Limb (tissue), 2 donors: Measurements from ENCODE around the gene ARHGAP25.
"Not testable (repeated sequence)": the region's sequence is repeated elsewhere in the genome, so short reads cannot be mapped to it uniquely, and the experiment has no call there.

Experiments used
- DNase-seq, 2 donors: peaks; one replicate each; pipeline ENCODE4 v3.0.0-alpha.2; 2016; ENCODE audit errors: extremely low spot score in 2 of 2

The ARHGAP25 gene

DNA sequence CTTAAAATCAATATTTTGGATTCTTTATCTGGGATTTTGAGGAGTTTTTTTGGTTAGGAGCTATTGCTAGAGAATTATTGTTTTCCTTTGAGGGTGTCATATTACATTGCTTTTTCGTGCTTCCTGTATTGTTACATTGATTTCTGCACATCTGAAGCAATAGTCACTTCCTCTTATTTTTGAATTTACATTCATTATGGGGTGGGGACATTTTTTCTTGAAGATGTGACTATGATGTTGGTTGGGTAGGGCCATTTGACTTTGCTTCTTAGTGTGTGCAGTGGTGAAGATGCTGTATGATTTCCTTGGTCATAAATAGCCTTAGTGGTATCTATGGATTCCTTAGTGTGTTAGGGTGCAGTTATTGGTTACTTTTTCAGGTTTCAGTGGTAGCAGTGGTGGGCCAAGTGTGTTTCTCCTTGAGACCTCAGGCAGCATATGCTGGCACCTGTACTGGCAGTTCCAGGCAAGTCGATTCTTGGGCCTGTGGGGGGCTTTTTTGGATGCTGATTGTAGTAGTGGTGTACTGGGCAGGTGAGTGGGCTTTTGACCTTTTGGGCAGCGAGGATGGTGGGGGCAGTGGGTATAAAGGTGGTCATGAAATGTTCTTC, 61.8 kb downstream of the ARHGAP25 start:
- DNase-seq, result no peak

DNA sequence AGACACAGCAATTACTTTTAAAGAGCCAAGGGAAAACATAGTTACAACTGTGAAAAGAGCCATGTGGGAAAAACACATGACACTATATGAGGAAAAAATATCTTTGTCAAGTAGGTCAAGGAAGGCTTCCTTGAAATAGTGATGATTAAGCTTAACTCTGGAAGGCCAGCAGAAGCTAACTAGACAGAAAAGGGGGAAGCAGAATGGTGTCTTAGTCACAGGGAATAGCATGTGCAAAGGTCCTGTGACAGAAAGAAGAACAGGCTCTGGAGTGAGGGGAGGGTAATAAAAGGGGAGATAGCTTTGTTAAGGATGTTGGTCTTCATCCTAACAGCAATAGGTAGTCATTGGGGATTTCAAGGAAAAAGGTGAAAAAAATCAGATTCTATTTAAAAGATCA, 64.0 kb downstream of the ARHGAP25 start:
- DNase-seq, result no peak

DNA sequence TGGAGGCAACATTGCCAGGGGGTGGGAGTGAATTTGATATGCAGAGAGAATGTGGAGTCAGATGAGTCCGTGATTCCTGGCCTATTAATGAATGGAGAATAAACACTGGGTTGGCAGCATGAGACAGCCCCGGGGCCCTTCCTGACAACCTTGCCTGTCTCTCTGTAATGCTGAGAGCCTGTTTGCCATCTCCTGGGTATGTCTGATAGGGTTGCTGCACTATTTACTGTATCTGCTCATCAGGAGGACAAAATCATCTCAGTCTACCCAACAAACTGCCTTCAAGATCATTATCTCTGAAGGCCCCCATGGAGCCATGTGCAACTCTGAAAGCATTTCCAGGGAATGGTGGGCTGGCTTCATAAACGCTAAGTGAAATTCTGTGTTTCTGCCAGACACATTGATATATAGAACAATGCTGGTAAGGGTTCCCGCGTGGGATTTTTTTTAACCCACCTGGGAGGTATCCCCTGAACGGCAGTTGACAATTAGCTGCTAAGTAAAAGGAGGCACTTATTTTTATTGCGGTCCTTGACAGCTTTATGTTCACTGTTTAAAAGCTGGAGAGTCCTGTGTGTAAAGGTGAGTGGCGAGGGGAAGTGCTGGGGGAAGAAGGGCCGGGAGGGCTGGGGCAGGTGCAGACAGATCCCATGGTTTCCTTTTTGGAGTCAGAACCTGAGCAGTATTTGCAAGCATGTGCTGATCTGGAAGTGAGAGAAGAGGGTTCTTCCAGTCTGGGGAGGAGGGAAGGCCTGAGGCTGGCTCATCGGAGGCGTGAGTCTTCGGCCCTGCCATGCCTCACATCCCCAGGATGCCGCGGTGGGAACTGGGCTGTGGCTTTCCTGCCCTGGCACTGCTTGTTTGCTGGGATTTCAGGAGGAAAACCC, 64.8 kb downstream of the ARHGAP25 start:
- DNase-seq, result no peak

DNA sequence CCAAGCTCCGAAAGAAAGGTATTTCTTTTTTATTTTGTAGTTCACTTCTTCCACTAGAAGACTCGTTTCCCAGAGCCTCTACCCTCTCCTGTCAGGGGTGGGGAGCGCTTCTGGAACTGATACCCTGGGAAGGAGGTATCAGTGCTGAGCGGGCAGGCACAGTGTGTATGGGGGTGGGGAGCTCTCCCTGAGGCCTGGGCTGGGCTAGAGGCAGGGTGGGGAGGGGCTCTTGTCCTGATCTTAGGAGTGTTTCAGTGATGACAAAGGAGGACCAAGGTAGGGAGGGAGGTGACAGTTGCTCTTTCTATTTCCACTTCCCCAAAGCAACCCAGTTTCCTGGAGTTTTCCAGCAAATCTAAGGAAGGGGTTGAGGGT, 65.4 kb downstream of the ARHGAP25 start:
- no peak for DNase-seq

DNA sequence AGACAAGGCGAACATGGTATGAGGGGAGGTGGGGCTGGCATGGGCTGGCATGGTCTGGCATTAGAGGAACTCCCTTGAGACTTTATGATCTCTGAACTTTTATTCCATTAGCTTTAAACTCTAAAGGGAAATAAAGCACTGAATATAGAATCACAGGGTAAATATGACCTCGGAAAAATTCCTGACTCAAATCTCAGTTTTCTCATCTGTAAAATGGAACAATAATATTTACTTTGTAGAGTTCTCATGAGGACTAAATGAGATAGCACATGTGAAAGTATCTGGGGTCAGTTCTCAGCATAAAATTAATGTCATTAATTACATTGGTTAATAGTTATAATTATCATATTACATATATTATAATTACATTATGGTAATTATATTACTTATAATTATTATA, 65.9 kb downstream of the ARHGAP25 start:
- DNase-seq, result no peak

DNA sequence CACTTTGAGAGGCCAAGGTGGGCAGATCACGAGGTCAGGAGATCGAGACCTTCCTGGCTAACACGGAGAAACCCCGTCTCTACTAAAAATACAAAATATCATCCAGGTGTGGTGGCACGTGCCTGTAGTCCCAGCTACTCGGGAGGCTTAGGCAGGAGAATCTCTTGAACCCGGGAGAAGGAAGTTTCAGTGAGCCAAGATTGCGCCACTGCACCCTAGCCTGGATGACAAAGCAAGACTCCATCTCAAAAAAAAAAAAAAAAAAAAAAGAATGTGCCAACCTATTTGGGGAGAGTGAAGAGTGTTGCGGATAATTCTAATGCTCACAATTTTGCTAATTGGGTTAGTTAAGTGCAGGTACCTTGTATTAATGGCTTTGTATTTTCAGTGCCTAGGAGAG, 67.5 kb downstream of the ARHGAP25 start:
- DNase-seq, result not testable (repeated sequence)

DNA sequence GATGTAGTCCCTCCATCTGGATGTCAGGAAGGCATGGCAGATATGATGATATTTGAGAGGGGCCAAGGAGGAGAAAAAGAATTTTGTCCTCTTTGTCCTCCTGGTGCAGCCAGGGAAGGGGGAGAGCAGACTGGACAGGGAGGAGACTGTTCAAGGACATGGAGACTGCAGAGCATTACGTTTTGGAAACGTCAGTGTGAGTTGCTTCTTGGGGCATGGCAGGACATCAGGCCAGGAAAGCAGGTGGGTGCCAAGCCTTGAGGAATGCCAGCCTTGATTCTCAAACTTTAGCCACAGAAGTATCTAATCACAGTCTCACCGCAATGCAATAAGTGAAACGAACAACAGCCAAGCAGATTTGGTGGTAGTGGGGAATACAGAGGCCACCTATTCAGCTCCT, 70.4 kb downstream of the ARHGAP25 start:
- no peak for DNase-seq

DNA sequence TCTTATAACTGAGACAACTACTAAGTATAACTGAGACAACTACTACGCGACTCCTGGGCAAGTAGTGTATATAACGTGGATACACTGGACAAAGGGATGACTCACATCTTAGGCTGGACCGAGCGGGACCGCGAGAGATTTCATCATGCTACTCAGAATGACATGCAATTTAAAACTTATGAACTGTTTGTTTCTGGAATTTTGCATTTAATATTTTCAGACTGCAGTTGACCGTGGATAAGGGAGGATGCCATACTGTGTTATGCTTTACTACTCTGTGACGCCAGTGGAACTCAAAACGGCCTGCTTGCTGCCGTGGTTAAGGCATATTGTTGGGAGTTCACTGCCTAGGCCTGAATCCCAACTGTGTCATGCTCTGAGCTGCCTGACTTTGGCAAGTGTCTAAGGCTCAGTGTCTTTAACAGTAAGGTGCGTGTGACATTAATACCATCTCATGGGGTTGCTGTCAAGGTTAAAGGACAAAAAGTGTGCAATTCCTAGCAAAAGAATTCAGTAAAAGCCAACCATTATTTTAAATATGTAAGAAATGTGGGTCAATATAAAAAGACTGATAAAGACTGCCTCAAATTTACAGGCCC, 72.0 kb downstream of the ARHGAP25 start:
- DNase-seq, result no peak

DNA sequence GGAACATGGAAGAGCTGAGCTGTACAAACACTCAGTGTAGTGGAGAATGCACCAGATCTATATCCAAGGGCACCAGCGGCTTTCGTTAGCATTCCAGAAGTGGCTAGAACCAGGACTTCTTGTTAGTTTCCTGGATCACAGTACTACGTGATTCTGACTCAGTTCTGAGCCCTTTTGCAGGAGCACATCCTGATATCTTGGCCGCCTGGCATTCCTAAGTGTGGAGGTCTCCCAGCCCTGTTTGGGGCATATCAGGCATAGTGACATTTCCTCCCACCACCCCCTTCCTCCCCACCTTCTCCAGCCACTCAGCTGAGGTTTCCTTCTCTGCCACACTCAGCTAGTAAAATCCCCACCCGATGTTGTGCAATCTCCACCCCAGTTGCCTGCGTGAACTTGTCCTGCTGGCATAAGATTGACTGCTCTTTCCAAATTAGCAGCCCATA, 73.2 kb downstream of the ARHGAP25 start:
- DNase-seq, result no peak

DNA sequence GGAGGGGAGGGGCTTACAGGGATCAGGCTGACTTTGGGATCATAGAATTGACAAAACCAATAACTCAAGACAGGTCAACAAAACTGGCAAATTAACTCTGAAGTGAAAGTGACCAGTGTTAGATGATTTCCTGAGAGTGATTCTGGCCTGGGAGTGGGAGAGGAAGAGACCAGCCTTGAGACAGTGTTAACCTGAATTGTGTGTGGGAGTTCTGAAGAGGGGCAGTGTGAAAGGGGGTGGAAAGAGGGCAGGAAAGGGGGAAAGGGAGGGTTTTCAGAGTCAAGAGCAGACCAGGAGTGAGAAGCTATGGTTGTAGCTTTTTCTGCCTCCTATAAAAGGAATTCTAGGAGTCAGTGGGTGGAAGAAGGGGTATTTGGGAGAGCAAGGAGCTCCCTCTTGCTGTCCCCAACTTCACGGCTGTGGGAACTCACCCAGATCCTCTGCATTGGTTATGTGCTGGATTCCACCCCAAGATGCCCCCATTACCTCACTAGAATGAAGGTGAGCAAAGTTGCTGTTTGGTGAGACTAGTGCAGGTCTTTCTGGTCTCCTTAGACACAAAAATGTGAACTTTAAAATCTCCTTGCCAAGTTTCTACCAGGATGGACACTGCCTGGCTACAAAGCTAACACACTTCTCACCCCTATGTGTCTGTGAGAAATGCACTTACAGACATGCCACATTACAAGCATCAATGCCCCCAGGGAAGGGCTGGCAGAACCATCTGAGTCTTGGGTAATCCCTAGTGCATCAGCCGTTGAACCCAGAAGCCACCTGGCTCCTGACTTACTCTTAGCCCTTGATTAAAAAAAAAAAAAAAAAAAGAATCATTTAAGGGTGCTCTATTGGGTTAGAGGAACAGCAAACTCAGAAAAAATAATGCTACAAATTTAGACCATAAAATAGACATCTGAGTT, 75.0 kb downstream of the ARHGAP25 start:
- DNase-seq, result no peak

DNA sequence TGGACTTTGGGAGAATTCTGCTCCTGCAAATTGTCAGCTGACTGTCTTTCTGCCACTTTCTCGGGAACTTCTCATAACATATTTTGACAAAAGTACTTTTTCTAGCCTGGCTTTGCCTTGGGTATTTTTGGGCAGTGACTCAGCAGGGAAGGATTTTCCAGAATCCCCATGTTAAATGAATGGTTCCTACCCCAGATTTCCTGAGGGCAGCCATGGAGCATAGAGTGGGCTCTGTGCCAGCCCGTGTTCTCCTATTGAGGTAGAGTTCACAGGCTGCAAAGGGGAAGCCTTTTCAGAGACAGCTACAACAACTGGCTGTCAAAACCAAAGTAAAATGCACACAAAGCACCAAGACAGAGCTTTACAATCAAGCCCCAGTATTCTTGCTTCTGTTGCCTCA, 76.8 kb downstream of the ARHGAP25 start:
- no peak for DNase-seq

DNA sequence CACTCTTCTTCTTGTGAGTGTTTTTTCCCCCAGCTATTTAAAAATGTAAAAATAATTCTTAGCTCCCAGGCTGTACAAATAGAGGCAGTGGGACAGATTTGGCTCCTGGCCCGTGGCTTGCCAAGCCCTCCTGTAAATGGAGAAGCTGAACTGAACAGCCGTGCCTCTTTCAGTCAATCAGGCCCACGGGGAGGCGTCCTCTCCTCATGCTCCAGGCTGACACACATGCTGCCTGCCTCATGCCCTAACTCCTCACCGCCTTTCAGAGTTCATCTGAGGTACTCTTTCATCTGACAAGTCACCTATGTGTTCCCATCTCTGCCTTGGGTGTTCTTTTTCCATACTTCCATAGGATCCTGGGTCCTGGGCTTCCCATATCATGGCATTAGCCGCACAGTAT, 77.6 kb downstream of the ARHGAP25 start:
- peak; percentile 36 to 53 for DNase-seq

DNA sequence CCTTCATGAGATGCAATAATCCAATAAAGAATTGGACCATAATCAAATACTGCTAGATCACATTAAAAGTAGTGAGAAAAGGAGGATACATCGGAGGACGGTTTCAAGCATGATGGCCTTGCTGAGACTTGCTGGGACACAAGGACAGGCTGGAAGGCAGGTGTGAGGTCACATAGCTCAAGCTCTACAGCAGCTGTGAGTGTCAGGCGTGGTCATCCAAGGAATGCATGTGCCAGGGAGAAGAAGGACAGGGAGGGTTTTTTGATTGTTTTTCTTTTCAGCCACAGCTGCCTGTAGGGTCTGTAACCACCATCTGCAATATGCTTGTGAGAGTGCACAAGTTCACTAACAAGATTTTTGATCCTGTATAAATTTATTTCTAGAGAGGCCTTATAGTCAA, 79.0 kb downstream of the ARHGAP25 start:
- DNase-seq, result peak in 1 of 2 donors; percentile 11

DNA sequence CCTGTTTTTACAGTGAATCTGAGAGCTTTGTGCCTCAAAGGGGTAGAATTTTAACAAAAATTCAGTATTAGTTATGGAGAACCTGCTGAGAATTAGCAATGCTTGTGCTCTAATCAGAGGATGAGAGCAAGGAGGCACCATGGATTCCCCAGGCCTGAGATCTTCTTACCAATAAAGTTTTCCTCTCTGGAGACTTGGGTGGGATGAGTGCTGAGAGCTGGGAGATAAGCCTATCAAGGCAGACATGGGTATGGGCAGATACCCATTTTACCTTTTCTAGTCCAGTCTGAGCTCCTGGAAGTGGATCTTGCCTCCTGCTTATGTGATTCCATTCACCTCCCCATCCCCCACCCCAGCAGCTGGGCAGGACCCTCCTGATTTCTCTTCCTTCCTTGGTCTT, 82.7 kb downstream of the ARHGAP25 start:
- DNase-seq, result no peak

DNA sequence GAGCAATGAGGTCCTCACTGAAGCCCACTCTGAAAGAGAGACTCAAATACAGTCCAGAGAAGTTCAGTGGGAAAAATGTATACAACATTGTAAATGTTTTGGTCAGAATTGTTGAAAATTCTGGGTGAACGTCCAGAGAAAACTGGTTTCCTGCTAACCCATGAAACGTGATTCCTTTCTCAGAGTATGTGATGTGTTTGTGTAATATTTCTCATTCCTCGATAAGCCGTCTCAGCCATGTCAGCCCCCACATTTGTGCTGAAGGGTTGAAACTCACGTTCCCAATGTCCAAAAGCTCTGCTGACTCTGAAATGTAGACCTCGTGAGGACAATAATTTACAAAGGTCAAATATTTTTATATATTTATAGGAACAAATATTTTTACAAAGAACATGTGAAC, 84.9 kb downstream of the ARHGAP25 start:
- DNase-seq, result no peak

DNA sequence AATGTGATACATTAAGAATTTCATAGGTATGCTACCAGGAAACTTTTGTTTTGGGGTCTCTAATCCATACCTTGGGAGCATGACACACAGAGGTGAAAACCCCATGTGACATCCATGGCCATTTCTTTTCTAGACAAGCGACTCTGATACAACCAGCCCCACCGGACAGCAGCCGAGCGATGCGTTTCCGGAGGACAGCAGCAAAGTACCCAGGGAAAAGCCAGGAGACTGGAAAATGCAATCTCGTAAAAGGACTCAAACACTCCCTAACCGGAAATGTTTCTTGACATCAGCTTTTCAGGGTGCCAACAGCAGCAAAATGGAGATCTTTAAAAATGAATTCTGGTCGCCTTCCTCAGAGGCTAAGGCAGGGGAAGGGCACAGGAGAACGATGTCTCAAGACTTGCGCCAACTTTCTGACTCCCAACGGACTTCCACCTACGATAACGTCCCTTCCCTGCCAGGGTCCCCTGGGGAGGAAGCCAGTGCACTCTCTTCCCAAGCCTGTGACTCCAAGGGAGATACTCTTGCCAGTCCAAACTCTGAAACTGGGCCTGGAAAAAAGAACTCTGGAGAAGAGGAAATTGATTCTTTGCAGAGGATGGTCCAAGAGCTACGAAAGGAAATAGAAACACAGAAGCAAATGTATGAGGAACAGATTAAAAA, 87.7 kb downstream of the ARHGAP25 start:
- DNase-seq, result no peak

DNA sequence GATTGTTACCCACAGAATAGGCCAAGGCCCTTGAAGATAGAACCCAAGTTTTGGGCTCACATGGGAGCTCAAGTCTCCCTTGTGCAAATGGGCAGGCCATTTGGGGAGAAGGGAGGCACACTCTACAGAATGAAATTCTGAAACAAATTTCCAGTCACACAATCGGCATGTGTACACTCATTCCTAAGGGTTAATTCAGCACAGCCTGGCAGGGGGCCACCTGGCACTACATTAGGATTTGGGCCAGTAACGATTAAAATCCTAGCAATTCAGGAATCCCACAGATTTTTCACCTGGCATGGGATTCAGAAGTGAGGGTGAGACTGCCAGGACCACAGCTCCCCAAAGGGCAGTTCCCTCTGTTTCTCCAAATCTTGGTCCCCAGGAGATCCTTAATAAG, 90.2 kb downstream of the ARHGAP25 start:
- no peak for DNase-seq

DNA sequence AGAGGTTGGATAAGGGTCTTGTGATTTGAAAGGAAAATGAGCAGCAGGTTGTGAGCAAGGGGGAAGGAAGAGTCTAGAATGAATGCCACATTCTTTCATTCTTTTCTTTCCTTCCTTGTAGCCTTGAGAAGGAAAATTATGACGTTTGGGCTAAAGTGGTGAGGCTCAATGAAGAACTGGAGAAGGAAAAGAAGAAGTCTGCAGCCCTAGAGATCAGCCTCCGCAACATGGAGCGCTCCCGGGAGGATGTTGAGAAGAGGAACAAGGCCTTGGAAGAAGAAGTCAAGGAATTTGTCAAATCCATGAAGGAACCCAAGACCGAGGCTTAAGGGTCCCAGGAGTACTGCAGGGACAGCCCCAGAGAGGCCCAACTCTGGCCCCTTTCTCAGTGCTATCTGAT, 91.3 kb downstream of the ARHGAP25 start:
- no peak for DNase-seq

DNA sequence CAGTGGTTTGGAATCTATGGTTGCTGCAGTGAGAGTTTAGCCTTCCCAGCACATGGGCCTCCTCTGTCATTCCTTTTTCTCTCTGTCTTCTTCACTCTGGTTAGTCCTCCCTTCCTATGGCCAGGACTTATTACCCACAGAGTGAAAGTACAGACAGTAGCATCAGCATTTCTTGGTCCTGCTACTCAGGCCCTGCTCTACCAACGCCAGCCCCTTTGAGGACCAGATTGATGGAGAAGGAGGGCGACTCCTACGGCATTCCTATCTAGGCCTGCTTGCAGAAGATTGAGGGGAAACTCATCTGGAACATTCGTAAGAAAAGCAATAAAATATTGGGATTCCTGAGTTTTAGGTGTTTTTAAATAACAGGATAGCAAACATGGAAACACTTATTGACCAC, 93.1 kb downstream of the ARHGAP25 start:
- DNase-seq, result no peak

DNA sequence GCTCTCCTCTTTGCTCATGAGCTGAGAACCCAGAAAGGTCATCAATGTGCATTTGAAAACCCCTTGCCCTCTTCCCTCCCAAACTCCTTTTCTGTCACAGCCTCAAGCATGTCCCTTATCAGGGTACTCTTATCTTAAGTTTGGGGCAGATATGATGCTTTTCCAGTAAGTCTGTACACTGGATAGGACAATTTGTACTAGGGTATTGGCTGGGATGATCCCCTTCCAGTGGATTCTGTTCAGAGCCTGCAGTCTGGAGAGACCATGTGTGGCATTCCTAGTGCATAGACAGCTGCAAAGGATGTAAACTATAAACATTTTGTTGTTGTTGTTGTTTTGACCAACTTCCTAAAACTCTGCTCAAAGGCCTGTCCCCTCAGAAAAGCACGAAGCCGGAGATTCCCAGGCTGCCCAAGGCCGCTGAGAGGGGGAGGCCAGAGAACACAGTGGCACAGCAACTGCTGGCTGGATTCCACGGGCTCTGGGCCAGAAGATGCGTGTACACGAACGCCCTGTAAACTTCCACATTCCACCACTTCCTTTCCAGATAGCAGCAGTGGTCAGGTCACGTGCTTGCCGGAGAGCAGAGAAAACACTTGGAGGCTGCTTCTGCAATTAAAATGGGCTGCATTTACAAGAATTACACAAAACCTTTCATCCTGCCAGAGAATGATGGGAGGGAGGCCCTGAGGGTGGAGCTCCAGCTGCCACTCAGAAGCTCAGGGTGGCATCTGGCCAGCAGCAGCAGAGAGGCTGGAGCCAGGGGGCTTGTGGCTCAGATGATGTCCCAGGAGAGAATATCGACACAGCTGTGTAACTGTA, 94.5 kb downstream of the ARHGAP25 start:
- peak; percentile 90 for DNase-seq
